Spleen (tissue), 7 donors: Measurements from ENCODE around the gene IL1RL1.

Source experiments
- POLR2A ChIP-seq, 3 donors: fragments of 450-650 bp; IDR thresholded peaks; one replicate each; pipeline ENCODE4 v1.5.1; 2017; ENCODE audit warnings: antibody characterized with exemption in 3 of 3, mild to moderate bottlenecking in 1 of 3
- TF ChIP-seq, protein P1 (sequence below), 11 experiments: fragments of 200-600 bp in 7 of 11; fragments of 450-650 bp in 4 of 11; sonication (generic) in 4 of 11; IDR thresholded peaks in 8 of 11; conservative IDR thresholded peaks in 3 of 11; 1 replicate in 7 of 11; 2 replicates in 4 of 11; pipeline versions ENCODE4 v1.4.0 to v1.8.0; 2016 to 2021; ENCODE audit warnings: antibody characterized with exemption in 11 of 11, inconsistent platforms in 4 of 11, mild to moderate bottlenecking in 1 of 11
- donor health status: DM: no; HTN: no; CAD: no; lungs with moderate emphysema.
- donor health status: DM: no; HTN: no; CAD: no.
- donor health status: DM: no; HTN: no; CAD: no.

DNA sequence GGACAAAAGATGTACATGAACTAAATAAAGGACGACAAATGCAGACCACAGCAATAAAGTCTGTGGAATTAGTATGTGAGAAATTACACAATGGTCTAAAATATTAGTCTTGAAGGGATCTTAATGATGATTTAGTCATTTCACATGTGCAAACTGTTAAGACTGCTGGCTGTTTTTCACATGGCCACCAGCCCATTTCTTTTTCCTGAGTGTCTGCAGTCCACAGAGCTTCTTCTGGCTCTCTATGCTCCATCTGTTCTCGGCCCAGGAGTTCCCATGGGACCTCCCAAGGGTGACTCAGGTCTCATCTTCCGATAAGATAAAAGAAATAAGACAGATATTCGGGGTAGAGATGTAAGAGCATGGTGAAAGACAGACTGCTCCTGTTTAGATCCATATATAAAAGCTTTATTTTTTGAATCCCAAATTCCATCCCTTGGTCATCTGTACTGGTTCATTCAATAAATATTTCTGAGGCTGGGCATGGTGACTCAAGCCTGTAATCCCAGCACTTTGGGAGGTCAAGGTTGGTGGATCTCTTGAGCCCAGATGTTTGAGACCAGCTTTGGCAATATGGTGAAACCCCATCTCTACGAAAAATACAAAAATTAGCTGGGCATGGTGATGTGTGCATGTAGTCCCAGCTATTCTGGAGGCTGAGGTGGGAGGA lies 20.1 kb downstream of the IL1RL1 start:
- TF ChIP-seq POLR2A (IDR thresholded peaks at IDR 0.05), result no peak
- TF ChIP-seq, protein P1, sequence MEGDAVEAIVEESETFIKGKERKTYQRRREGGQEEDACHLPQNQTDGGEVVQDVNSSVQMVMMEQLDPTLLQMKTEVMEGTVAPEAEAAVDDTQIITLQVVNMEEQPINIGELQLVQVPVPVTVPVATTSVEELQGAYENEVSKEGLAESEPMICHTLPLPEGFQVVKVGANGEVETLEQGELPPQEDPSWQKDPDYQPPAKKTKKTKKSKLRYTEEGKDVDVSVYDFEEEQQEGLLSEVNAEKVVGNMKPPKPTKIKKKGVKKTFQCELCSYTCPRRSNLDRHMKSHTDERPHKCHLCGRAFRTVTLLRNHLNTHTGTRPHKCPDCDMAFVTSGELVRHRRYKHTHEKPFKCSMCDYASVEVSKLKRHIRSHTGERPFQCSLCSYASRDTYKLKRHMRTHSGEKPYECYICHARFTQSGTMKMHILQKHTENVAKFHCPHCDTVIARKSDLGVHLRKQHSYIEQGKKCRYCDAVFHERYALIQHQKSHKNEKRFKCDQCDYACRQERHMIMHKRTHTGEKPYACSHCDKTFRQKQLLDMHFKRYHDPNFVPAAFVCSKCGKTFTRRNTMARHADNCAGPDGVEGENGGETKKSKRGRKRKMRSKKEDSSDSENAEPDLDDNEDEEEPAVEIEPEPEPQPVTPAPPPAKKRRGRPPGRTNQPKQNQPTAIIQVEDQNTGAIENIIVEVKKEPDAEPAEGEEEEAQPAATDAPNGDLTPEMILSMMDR (IDR thresholded peaks at IDR 0.05 in 8 of 11, conservative IDR thresholded peaks at IDR 0.05 in 3 of 11), result no peak
